ENCODE data around the gene TEX30.

TEX30 gene

DNA sequence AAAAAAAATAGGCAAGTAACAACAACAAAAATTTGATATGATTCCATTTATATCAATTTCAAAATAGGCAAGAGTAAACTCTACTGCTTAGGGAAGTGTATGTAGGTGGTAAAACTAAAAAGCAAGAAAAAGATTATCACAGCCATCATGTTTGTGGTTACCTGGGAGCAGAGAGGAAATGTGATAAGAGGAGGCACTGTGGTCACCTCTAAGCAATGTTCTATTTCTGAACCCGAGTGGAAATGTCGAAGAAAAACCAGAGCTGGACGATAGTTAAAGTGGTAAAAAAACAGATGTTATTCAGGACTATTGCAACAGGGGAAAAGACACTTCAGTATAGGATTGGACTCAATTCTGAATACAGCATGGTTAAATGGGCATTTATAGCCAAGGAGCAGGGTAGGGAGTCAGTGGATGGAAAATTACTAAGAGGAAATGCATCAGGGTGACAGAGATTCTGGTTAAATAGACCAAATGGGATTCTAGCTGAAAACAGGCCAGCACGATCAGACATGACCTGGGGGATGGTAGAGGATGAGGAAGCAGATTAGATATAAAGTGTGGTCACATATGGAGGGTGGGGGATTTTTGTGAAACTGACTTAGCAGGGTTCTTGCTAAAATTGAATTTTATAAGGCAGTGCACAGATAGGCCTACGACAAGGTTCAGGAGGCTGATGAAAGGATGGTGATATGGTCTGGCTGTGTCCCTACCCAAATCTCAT is 6.0 kb upstream of the TEX30 start:
- DNase-seq: no peak

GRCh38 chr13:102777736-102778135 is 4.2 kb upstream of the TEX30 start:
- DNase-seq: no peak

DNA sequence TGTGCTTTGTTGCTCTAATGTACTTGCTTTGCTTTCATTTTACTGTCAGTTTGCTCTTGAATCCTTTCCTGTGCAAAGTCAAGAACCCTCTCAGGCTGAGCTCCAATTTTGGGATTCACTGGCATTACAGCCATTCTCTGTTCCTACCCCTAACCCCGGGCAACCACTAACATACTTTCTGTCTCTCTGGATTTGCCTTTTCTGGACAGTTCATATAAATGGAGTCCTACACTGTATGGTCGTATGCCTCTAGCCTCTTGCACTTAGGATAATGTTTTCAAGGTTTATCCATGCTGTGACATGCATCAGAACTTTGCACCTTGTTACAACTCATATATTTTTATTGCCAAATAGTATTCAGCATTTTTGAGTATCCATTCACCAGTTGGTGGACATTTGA is 2.7 kb upstream of the TEX30 start:
- no peak for DNase-seq

- DNase-seq: peak in 1 of 3 experiments; percentile 11
Measured at GRCh38 chr13:102774591-102775520, 1.3 kb upstream of the TEX30 start.

- no peak for DNase-seq
Measured at GRCh38 chr13:102774214-102774568, 605 bp upstream of the TEX30 start.

DNA sequence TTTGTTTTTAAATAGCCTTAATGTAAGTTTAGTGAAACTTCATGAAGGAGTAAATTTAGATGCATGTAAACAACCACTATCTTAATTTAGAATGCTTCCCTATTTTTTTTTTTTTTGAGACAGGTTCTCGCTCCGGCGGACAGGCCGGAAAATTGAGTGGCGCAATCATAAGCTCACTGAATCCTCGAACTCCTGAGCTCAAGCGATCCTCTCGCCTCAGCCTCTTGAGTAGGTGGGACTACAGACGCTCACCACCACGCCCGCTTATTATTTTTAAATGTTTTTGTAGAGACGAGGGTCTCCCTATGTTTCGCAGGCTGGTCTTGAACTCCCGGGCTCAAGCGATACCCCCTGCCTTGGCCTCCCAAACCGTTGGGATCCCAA is 1.6 kb downstream of the TEX30 start:
- no peak for DNase-seq

DNA sequence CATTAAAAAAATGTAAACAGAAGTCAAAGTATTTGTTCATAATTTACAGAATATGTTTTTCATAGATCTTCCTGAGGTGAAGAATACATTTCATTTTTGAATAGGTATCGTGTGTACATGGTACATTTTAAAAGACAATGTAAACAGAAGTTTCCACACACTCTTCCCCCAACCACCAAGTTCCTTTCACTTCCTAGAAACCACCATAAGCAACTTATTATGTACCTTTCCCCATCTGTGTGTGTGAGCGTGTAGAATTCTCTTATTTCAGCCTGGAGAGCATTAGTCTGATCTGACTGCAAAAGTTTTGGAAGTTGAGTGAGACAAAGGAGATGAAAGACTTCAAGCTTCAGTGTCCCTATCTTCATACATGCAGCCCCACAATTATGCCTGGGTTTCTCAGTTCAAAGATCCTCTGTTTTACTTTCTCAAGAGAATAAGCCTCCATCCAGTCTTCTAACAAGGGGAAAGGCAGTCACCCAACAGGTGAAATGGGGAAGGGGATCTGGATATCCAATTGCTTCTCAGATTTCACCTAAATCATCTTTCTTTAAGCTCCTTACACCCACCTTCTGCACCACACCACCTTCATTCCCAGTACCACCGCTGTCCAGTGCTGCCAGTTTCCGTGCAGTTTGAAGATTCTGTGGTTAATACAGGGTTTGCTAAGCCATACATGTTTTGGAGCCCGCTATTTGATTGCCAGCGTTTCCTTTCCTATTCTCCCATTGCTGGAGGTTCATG is 2.1 kb downstream of the TEX30 start:
- DNase-seq: no peak

DNA sequence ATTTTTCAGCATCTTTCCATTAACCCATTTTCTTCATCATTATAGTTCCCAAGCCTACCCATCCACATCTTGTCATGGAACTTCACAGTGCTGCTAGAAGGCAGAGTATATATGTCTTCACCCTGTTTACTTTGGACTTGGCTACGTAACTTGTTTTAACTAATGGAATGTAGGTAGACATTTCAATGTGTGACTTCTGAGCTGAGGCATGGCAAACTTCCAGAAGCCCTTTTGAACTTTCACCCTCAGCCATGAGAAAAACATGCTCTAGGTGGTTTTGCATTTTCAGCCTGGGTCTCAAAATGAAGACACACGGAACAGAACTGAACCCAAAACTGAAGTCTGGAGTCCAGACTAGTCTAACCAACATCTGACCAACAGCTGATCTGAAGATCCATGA is 3.2 kb downstream of the TEX30 start:
- no peak for DNase-seq

GRCh38 chr13:102769679-102770078 is 3.9 kb downstream of the TEX30 start:
- DNase-seq: peak in 1 of 3 experiments; percentile 45

DNA sequence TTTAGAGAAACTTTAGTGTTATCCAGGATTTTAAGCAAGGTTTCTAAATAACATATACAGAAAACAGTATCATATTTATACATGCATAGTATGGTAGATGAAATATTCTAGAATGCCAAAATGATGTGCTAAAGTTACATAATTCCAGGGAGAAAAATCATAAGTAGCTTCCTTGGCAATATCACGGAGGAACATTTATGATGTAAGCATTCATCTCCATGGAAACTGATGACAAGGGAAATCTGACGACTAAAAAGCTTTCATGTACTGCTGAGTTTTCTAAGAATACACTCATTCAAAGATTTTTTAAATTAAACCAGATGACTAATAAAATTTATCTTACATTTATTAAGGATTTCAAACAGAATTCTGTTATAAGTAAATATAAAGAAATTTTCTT is 4.7 kb downstream of the TEX30 start:
- peak in 1 of 3 experiments; percentile 22 for DNase-seq

DNA sequence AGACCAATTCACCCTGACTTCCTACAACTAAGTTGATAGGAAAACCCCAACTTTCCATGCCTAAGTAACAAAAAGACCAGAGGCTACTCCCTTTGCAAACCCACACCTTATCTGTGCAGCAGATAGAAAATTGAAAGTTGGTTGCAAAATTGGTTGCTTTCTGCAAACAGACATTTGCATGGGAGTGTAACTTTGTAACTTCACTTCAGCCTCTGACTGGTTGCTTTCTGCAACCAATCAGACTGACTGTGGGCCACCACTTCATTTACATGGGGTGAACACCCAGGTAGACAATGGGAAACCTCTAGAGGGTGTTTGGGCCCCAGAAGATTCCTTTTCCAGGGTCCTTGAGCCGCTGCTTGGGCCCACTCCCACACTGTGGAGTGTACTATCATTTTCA is 9.8 kb downstream of the TEX30 start:
- no peak for DNase-seq

- DNase-seq: peak in 2 of 3 experiments; percentile 18 to 54
Measured at GRCh38 chr13:102761071-102761470, 12.5 kb downstream of the TEX30 start.

- DNase-seq: no peak
Measured at GRCh38 chr13:102758842-102759241, 14.7 kb downstream of the TEX30 start.

DNA sequence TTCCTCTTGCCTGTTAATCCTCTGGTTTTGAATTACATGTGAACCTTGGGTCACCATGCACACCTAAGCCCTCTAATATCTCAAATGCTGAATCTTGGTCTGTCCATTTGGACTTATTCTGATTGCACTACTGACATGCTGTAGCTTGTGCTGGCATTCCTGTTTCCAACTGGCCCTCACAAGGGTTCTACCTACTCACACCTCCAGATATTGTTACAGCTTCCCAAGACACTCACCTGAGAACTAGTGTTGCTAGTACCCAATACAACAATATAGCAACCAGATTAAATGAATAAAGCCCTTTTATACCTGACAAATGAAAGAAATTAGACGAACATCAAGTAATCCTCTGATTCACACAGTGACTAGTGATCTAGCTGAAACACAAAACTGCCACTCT is 16.6 kb downstream of the TEX30 start:
- no peak for DNase-seq

DNA sequence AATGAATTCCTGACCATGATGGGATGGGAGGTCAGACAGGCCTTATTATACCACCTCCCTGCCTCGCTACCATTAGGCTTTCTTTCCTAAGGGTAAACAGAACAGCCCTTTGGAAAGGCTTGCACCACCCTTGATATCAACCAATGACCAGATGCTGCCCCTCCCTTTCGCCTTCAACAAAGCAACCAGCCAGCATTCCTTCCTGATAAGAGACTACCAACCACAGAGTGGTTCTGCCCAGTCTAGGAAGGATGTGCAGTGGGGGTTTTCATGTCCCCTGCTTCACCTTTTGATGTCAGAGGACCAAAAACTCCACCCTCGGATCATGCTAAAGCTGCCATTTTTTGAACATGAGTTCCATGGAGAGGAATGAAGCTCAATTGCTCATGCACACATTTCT is 21.7 kb downstream of the TEX30 start:
- no peak for DNase-seq

DNA sequence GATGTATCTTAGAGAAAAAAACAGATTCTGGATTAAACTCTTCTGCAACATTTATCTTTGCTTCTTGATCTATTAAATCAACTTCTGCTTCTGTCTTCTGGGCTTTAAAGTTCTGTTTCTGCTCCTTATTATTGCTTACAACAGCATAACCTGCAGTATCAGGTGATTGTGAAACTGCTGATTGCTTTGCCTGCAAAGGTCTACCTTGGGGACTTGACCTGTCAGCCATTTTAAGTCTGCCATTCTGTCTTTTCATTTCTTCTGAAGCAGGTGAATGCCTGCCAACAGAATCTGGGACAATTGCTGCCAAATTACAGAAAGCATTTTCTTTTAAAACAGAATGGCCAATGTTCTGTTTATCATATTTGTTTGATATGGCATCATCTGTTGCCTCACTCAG is 31.1 kb downstream of the TEX30 start:
- no peak for DNase-seq

GRCh38 chr13:102742101-102742500 is 31.5 kb downstream of the TEX30 start:
- DNase-seq: no peak

DNA sequence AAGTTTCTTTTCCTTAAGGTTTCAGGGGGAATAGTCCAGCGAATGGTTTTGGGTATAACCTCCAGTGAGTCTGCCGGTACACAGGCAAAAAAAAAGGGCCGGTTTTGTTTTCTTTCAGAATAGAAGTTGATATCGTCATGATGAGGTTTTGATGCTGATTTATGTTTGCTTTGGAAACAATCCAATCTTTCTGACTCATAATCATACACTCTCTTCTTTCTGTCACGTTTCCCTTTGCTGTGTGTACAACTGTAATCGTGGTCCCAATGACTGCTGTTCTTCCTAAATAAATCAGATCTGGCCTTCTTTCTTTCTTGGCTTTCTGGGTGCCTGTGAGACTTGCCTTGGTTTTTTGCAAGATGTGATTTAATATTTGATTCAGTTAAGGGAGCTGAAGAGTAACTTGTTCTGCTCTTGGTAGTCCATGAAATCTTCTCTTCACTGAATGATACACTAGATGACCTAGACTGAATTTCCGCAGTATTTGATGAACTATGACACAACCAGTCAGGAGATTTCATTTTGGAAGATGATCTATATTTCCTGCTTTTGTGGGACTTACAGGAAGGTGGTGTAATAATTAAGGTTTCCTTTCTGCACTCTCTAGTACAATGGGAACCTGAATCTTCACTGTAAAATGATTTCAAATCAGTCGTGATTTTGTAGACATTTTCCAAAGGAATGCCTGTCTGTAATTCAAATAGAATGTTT is 43.9 kb downstream of the TEX30 start:
- DNase-seq: peak in 2 of 3 experiments; percentile 29 to 63

- DNase-seq: peak in 1 of 3 experiments; percentile 31
Measured at GRCh38 chr13:102726430-102726829, 47.2 kb downstream of the TEX30 start.

- DNase-seq: peak; percentile 17 to 83 (median 72)
Measured at GRCh38 chr13:102724923-102725322, 48.7 kb downstream of the TEX30 start.

- no peak for DNase-seq
Measured at GRCh38 chr13:102721800-102722231, 51.8 kb downstream of the TEX30 start.

- no peak for DNase-seq
Measured at GRCh38 chr13:102718746-102719145, 54.8 kb downstream of the TEX30 start.
